Neural cell (in vitro differentiated cells): ENCODE measurements around the gene CREB3L4. TPM values are rescaled to one million over a fixed set of nuclear protein-coding genes. Genes with fewer than 3 reads are reported as not detected.

Source experiments
- H2AFZ ChIP-seq: fragments of 200-600, 300-800 bp; sonication (generic), shearing (Covaris generic); 2 replicates; pipeline ENCODE4 v1.6.0; 2014; ENCODE audit warnings: low read depth, mild to moderate bottlenecking, antibody characterized with exemption, low read length, moderate library complexity
- H3F3A ChIP-seq: fragments of 200-600 bp; shearing (Covaris generic); 2 replicates; pipeline ENCODE4 v1.6.1; 2016; ENCODE audit warnings: mild to moderate bottlenecking, moderate library complexity, mixed read lengths, antibody characterized with exemption, low read length; ENCODE audit not compliant: insufficient read depth, poor library complexity, severe bottlenecking
- H3K27ac ChIP-seq: fragments of 200-600, 300-800 bp; sonication (generic), shearing (Covaris generic); 2 replicates; pipeline ENCODE4 v1.5.1; 2014; ENCODE audit warnings: mild to moderate bottlenecking, low read length, moderate library complexity
- H3K27me3 ChIP-seq: fragments of 300-800, 200-600 bp; sonication (generic), shearing (Covaris generic); 2 replicates; pipeline ENCODE4 v1.6.0; 2014; ENCODE audit warnings: mild to moderate bottlenecking, low read depth, low read length, moderate library complexity; ENCODE audit not compliant: insufficient read depth
- H3K36me3 ChIP-seq: fragments of 300-800, 200-600 bp; sonication (generic), shearing (Covaris generic); 2 replicates; pipeline ENCODE4 v1.5.1; 2014; ENCODE audit warnings: mild to moderate bottlenecking, antibody characterized with exemption, low read length, moderate library complexity; ENCODE audit not compliant: insufficient read depth
- H3K4me2 ChIP-seq: fragments of 300-800, 200-600 bp; sonication (generic), shearing (Covaris generic); 2 replicates; pipeline ENCODE4 v1.6.0; 2014; ENCODE audit warnings: mild to moderate bottlenecking, low read length
- H3K4me3 ChIP-seq: fragments of 300-800, 200-600 bp; sonication (generic), shearing (Covaris generic); 2 replicates; pipeline ENCODE4 v1.5.1; 2014; ENCODE audit warnings: mild to moderate bottlenecking, low read length, moderate library complexity
- H3K79me2 ChIP-seq: fragments of 200-600 bp; shearing (Covaris generic); replicated peaks from 2 replicates; pipeline ENCODE4 v1.6.0; 2014; ENCODE audit warnings: mild to moderate bottlenecking, low read length, moderate library complexity; ENCODE audit not compliant: insufficient read depth
- H3K9ac ChIP-seq: fragments of 300-800, 200-600 bp; sonication (generic), shearing (Covaris generic); 2 replicates; pipeline ENCODE4 v1.6.1; 2016; ENCODE audit warnings: mild to moderate bottlenecking, low read length, mixed read lengths
- H3K9me2 ChIP-seq: fragments of 200-600 bp; shearing (Covaris generic); 2 replicates; pipeline ENCODE4 v1.6.1; 2016; ENCODE audit warnings: mild to moderate bottlenecking, low read length, mixed read lengths; ENCODE audit not compliant: insufficient read depth
- H3K9me3 ChIP-seq: fragments of 200-600, 300-800 bp; sonication (generic), shearing (Covaris generic); 2 replicates; pipeline ENCODE4 v1.6.1; 2016; ENCODE audit warnings: mild to moderate bottlenecking, mixed run types, low read length, moderate library complexity, mixed read lengths
- H4K20me1 ChIP-seq: fragments of 200-600 bp; shearing (Covaris generic); 2 replicates; pipeline ENCODE4 v1.6.1; 2016; ENCODE audit warnings: mild to moderate bottlenecking, mixed run types; ENCODE audit not compliant: insufficient read depth
- EP300 ChIP-seq: fragments of 450-650 bp; conservative IDR thresholded peaks from 2 replicates; pipeline ENCODE4 v1.6.1; 2014; ENCODE audit warnings: antibody characterized with exemption, mild to moderate bottlenecking, moderate library complexity; ENCODE audit not compliant: poor library complexity, severe bottlenecking
- MXI1 ChIP-seq: fragments of 450-650 bp; conservative IDR thresholded peaks from 2 replicates; pipeline ENCODE4 v1.6.1; 2014; ENCODE audit warnings: antibody characterized with exemption, mild to moderate bottlenecking; ENCODE audit not compliant: poor library complexity, severe bottlenecking
- POLR2AphosphoS5 ChIP-seq: IDR thresholded peaks from 2 replicates; pipeline ENCODE4 v1.6.1; 2012
- RAD21 ChIP-seq: fragments of 450-650 bp; conservative IDR thresholded peaks from 2 replicates; pipeline ENCODE4 v1.6.1; 2014; ENCODE audit warnings: antibody characterized with exemption, mild to moderate bottlenecking, moderate library complexity
- SMC3 ChIP-seq: fragments of 450-650 bp; conservative IDR thresholded peaks from 2 replicates; pipeline ENCODE4 v1.6.1; 2014; ENCODE audit warnings: antibody characterized with exemption, mild to moderate bottlenecking, moderate library complexity; ENCODE audit not compliant: poor library complexity
- polyA plus RNA-seq: library from polyadenylated mRNA; depleted of rRNA; stranded (reverse); fragments of >200 nt; gene quantifications from 2 replicates; pipeline ENCODE4 v1.2.3, GENCODE V29; 2014
- TF ChIP-seq, protein P1 (sequence below): fragments of 450-650 bp; IDR thresholded peaks from 2 replicates; pipeline ENCODE4 v1.5.1; 2014; ENCODE audit warnings: antibody characterized with exemption, mild to moderate bottlenecking, moderate library complexity; ENCODE audit not compliant: poor library complexity, severe bottlenecking
- TF ChIP-seq, protein P2 (sequence below): IDR thresholded peaks from 2 replicates; pipeline ENCODE4 v1.6.1; 2012; ENCODE audit warnings: borderline replicate concordance

Gene CREB3L4
- polyA plus RNA-seq, 1 donor from 2014 or later: 18.0 TPM

DNA sequence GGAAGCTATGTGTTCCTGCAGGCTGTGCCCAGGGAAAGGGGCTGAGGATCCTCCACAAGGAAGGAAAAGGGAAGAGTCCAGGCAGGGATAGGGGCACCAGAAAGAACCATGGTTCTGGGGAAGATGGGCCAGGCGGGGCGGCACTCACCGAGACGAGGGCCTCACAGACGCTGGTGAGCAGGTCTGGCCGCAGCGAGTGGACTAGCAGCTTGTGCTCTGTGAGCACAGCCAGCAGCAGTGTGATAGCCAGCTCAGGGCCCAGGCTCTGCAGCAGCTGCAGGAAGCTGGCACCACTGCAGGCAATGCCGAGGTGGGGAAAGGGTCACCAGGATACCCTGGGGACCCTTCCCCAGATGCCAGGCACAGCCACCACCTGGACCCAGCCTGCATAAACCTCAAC lies 26.9 kb upstream of the CREB3L4 start:
- H3K9me3 ChIP-seq: no peaks in the 10 kb centered on the region
- TF ChIP-seq, protein P1, sequence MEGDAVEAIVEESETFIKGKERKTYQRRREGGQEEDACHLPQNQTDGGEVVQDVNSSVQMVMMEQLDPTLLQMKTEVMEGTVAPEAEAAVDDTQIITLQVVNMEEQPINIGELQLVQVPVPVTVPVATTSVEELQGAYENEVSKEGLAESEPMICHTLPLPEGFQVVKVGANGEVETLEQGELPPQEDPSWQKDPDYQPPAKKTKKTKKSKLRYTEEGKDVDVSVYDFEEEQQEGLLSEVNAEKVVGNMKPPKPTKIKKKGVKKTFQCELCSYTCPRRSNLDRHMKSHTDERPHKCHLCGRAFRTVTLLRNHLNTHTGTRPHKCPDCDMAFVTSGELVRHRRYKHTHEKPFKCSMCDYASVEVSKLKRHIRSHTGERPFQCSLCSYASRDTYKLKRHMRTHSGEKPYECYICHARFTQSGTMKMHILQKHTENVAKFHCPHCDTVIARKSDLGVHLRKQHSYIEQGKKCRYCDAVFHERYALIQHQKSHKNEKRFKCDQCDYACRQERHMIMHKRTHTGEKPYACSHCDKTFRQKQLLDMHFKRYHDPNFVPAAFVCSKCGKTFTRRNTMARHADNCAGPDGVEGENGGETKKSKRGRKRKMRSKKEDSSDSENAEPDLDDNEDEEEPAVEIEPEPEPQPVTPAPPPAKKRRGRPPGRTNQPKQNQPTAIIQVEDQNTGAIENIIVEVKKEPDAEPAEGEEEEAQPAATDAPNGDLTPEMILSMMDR: no peak
- TF ChIP-seq MXI1: no peak
- no peak for TF ChIP-seq POLR2AphosphoS5
- no peak overlapping the region for H2AFZ ChIP-seq
- peaks cover 4% of the 10 kb centered on the region for H3K79me2 ChIP-seq
- H3K9me2 ChIP-seq: no peaks in the 10 kb centered on the region
- H3K4me2 ChIP-seq: no peak overlapping the region
- no peaks in the 10 kb centered on the region for H3K36me3 ChIP-seq
- H4K20me1 ChIP-seq: no peaks in the 10 kb centered on the region
- H3K9ac ChIP-seq: no peak overlapping the region
- no peaks in the 10 kb centered on the region for H3K27me3 ChIP-seq
- H3K4me3 ChIP-seq: no peak overlapping the region
- H3F3A ChIP-seq: no peaks in the 10 kb centered on the region
- no peak overlapping the region for H3K27ac ChIP-seq

DNA sequence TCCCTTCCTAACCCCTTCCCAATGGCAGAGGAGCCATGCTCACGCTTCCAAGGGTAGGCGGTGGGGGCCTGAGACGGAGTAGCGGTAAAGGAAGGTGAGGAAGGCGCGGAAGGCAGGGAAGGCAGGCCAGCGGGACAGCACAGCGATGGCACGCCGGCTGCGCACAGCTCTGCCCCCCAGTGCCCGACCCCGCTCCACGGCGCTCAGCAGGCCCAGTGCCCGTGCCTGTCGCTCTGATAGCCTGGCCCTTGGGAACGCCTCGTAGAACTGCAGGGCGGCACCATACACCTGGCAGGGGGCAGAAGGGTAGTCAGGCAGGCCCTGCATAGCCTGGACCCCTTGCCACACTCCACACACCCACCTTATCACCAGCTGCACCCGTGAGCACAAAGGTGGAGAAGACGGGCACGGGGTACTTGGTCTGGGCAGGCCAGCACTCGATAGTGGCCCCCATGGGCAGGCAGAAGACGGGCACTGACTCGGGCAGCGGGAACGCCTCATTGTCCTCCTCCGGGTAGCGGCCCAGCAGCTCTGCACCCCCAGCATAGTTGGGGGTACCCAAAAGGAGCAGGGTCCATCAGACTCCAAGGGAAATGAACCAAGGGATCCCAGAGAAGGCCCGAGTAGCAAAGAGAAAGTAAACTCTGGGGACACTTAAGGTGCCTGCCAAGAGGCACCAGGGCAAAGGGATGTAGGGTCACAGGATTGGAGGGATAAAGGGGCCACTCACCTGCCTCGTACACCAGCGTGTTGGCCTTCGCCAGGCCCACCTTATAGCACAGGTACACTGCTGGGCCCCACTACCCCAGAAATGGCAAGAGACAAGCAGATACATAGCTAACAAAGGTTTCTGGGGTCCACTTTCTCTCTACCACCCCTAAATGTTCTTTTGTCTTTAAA lies 25.6 kb upstream of the CREB3L4 start:
- no peaks in the 10 kb centered on the region for H3K36me3 ChIP-seq

More for the DNA sequence above, 25.6 kb upstream of the CREB3L4 start:
- Histone ChIP-seq H4K20me1 (no peaks in the 10 kb centered on the region), H3K27ac (no peak overlapping the region), H3K79me2 (peaks cover 4% of the 10 kb centered on the region), H3K27me3 (no peaks in the 10 kb centered on the region), H3K4me3 (no peak overlapping the region), H3K9me2 (no peaks in the 10 kb centered on the region), H2AFZ (no peak overlapping the region), H3F3A (no peaks in the 10 kb centered on the region), H3K9ac (no peak overlapping the region), H3K9me3 (no peaks in the 10 kb centered on the region), H3K4me2 (no peak overlapping the region)
- no peak for TF ChIP-seq MXI1
- TF ChIP-seq, protein P1: no peak
- no peak for TF ChIP-seq SMC3
- no peak for TF ChIP-seq POLR2AphosphoS5
- no peak for TF ChIP-seq RAD21
- no peak for TF ChIP-seq EP300
- TF ChIP-seq, protein P2, sequence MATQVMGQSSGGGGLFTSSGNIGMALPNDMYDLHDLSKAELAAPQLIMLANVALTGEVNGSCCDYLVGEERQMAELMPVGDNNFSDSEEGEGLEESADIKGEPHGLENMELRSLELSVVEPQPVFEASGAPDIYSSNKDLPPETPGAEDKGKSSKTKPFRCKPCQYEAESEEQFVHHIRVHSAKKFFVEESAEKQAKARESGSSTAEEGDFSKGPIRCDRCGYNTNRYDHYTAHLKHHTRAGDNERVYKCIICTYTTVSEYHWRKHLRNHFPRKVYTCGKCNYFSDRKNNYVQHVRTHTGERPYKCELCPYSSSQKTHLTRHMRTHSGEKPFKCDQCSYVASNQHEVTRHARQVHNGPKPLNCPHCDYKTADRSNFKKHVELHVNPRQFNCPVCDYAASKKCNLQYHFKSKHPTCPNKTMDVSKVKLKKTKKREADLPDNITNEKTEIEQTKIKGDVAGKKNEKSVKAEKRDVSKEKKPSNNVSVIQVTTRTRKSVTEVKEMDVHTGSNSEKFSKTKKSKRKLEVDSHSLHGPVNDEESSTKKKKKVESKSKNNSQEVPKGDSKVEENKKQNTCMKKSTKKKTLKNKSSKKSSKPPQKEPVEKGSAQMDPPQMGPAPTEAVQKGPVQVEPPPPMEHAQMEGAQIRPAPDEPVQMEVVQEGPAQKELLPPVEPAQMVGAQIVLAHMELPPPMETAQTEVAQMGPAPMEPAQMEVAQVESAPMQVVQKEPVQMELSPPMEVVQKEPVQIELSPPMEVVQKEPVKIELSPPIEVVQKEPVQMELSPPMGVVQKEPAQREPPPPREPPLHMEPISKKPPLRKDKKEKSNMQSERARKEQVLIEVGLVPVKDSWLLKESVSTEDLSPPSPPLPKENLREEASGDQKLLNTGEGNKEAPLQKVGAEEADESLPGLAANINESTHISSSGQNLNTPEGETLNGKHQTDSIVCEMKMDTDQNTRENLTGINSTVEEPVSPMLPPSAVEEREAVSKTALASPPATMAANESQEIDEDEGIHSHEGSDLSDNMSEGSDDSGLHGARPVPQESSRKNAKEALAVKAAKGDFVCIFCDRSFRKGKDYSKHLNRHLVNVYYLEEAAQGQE: no peak
